HEK293 (cell line): Measurements from ENCODE around the gene TMEFF1.
"Not testable (repeated sequence)": the region's sequence is repeated elsewhere in the genome, so short reads cannot be mapped to it uniquely, and the experiment has no call there.

Experiments
- CTCF ChIA-PET: fragments of 350-600 bp; formaldehyde crosslinking; extraction: SDS; loops from one replicate; lab custom pipeline; 2021; ENCODE audit warnings: antibody characterized with exemption; lab: Yijun Ruan, JAX
- POLR2A ChIA-PET: fragments of 300-600 bp; formaldehyde crosslinking; extraction: SDS; loops from one replicate; lab custom pipeline; 2020; ENCODE audit warnings: antibody characterized with exemption, inconsistent platforms; lab: Yijun Ruan, JAX
- H3K27ac ChIP-seq: fragments of 200-500 bp; sonication (Bioruptor generic); 2 replicates; pipeline ENCODE4 v1.5.1; 2014; ENCODE audit warnings: low read depth, low read length, control low read depth, inconsistent platforms; ENCODE audit errors: extremely low read depth
- H3K36me3 ChIP-seq, 2 experiments: fragments of 200-500 bp in 1 of 2; sonication (Bioruptor generic) in 1 of 2; 1 replicate in 1 of 2; 2 replicates in 1 of 2; pipeline ENCODE4 v1.5.1; 2014 to 2017; ENCODE audit warnings: inconsistent platforms in 2 of 2, low read length in 2 of 2; ENCODE audit not compliant: control insufficient read depth in 2 of 2, insufficient read depth in 1 of 2
- H3K4me1 ChIP-seq: fragments of 200-500 bp; sonication (Bioruptor generic); 2 replicates; pipeline ENCODE4 v1.5.1; 2014; ENCODE audit warnings: mild to moderate bottlenecking, low read length, inconsistent platforms; ENCODE audit not compliant: control insufficient read depth, insufficient read depth
- H3K4me3 ChIP-seq: 2 replicates; pipeline ENCODE4 v1.5.1; 2011; ENCODE audit warnings: low read depth, mild to moderate bottlenecking, control low read depth, low read length, moderate library complexity
- H3K9me3 ChIP-seq: fragments of 200-500 bp; sonication (Bioruptor generic); 2 replicates; pipeline ENCODE4 v1.5.1; 2014; ENCODE audit warnings: low read depth, low read length, inconsistent platforms; ENCODE audit not compliant: control insufficient read depth, insufficient read depth
- BCL11A ChIP-seq: fragments of 450-650 bp; formaldehyde crosslinking; IDR thresholded peaks from 2 replicates; pipeline ENCODE4 v1.5.1; 2016; ENCODE audit warnings: low read depth, missing biosample characterization, missing genetic modification characterization
- IKZF3 ChIP-seq: fragments of 450-650 bp; IDR thresholded peaks from 2 replicates; pipeline ENCODE4 v1.5.0; 2018; ENCODE audit warnings: missing biosample characterization, mild to moderate bottlenecking, missing genetic modification characterization, moderate library complexity
- PRDM2 ChIP-seq: fragments of 450-650 bp; formaldehyde crosslinking; IDR thresholded peaks from 2 replicates; pipeline ENCODE4 v1.5.1; 2016; ENCODE audit warnings: missing biosample characterization, missing genetic modification characterization, borderline replicate concordance
- ZNF133 ChIP-seq: fragments of 450-650 bp; formaldehyde crosslinking; IDR thresholded peaks from 2 replicates; pipeline ENCODE4 v1.5.1; 2016; ENCODE audit warnings: missing biosample characterization, missing genetic modification characterization
- ZNF169 ChIP-seq: fragments of 450-650 bp; formaldehyde crosslinking; IDR thresholded peaks from 2 replicates; pipeline ENCODE4 v1.5.1; 2016; ENCODE audit warnings: missing biosample characterization, missing genetic modification characterization
- ZNF18 ChIP-seq: fragments of 450-650 bp; formaldehyde crosslinking; IDR thresholded peaks from 2 replicates; pipeline ENCODE4 v1.5.1; 2016; ENCODE audit warnings: missing biosample characterization, missing genetic modification characterization
- ZNF211 ChIP-seq: fragments of 450-650 bp; formaldehyde crosslinking; IDR thresholded peaks from 2 replicates; pipeline ENCODE4 v1.5.1; 2016; ENCODE audit warnings: low read depth, missing biosample characterization, missing genetic modification characterization
- ZNF23 ChIP-seq: fragments of 450-650 bp; formaldehyde crosslinking; IDR thresholded peaks from 2 replicates; pipeline ENCODE4 v1.5.1; 2016; ENCODE audit warnings: missing biosample characterization, missing genetic modification characterization, borderline replicate concordance
- ZNF24 ChIP-seq: fragments of 450-650 bp; formaldehyde crosslinking; IDR thresholded peaks from 2 replicates; pipeline ENCODE4 v1.5.1; 2016; ENCODE audit warnings: missing biosample characterization, missing genetic modification characterization
- ZNF26 ChIP-seq: fragments of 450-650 bp; formaldehyde crosslinking; IDR thresholded peaks from 2 replicates; pipeline ENCODE4 v1.5.1; 2016; ENCODE audit warnings: missing biosample characterization, missing genetic modification characterization
- ZNF362 ChIP-seq: fragments of 450-650 bp; formaldehyde crosslinking; IDR thresholded peaks from 2 replicates; pipeline ENCODE4 v1.5.1; 2016; ENCODE audit warnings: missing biosample characterization, missing genetic modification characterization
- ZNF473 ChIP-seq: fragments of 450-650 bp; formaldehyde crosslinking; IDR thresholded peaks from 2 replicates; pipeline ENCODE4 v1.5.1; 2017; ENCODE audit warnings: missing biosample characterization, missing genetic modification characterization
- ZNF510 ChIP-seq: fragments of 450-650 bp; formaldehyde crosslinking; IDR thresholded peaks from 2 replicates; pipeline ENCODE4 v1.5.1; 2018; ENCODE audit warnings: mild to moderate bottlenecking, missing genetic modification characterization, missing biosample characterization; ENCODE audit not compliant: insufficient replicate concordance
- ZNF654 ChIP-seq: fragments of 450-650 bp; formaldehyde crosslinking; IDR thresholded peaks from 2 replicates; pipeline ENCODE4 v1.5.1; 2016; ENCODE audit warnings: low read depth, missing biosample characterization, missing genetic modification characterization

Gene TMEFF1

GRCh38 chr9:100437860-100438805, 34.8 kb upstream of the TMEFF1 start:
- H3K4me3 ChIP-seq = no peak overlapping the region
- TF ChIP-seq ZNF26 (tag by site-specific recombination) (no peak), ZNF654 (tag by site-specific recombination) (peak; percentile 20), IKZF3 (tag by site-specific recombination) (0 out of 2 replicates have a peak, but pooled peaks have one; percentile 13), ZNF133 (no peak)
- peaks cover 0 to 6% of the 10 kb centered on the region in 2 experiments; a peak in 1 of 3 replicates for H3K36me3 ChIP-seq
- ChIA-PET CTCF (interaction anchor here (0.6 to 3.5 kb wide), 23 partner anchors 8 to 1205 kb away, joined by 3 to 26 read pairs (median 5); partner anchors contain the start of gene MSANTD3), POLR2A (interaction anchor here (1.1 to 1.2 kb wide), 2 partner anchors 9 to 11 kb away, joined by 3 read pairs; partner anchors contain the start of gene MSANTD3)
- no peaks in the 10 kb centered on the region for H3K9me3 ChIP-seq
- H3K4me1 ChIP-seq = no peaks in the 10 kb centered on the region
- no peak overlapping the region for H3K27ac ChIP-seq

- POLR2A ChIA-PET = interaction anchor here (0.6 kb wide), 1 partner anchor 28 kb away, joined by 3 read pairs; no protein-coding TSS in a partner anchor
- H3K4me1 ChIP-seq = no peaks in the 10 kb centered on the region
- CTCF ChIA-PET = interaction anchor here (0.6 to 1.7 kb wide), 5 partner anchors 10 to 344 kb away, joined by 3 to 14 read pairs (median 3); no protein-coding TSS in a partner anchor
- no peaks in the 10 kb centered on the region for H3K9me3 ChIP-seq
- H3K36me3 ChIP-seq = peaks cover 0 to 18% of the 10 kb centered on the region in 2 experiments; a peak in 1 of 3 replicates
- no peak for TF ChIP-seq ZNF211
- no peak for TF ChIP-seq ZNF510
- H3K27ac ChIP-seq = no peak overlapping the region
- no peak overlapping the region for H3K4me3 ChIP-seq
Measured at GRCh38 chr9:100440071-100440470, 32.9 kb upstream of the TMEFF1 start.

GRCh38 chr9:100440487-100440886, 32.5 kb upstream of the TMEFF1 start:
- not testable (repeated sequence) for H3K27ac ChIP-seq, H3K4me1 ChIP-seq, H3K9me3 ChIP-seq, H3K4me3 ChIP-seq
- H3K36me3 ChIP-seq = peaks cover 0 to 20% of the 10 kb centered on the region in 2 experiments; a peak in 1 of 3 replicates
- 0 out of 2 replicates have a peak, but pooled peaks have one; percentile 75 for TF ChIP-seq ZNF362 (tag by site-specific recombination)
- ChIA-PET POLR2A (interaction anchor here (0.6 kb wide), 1 partner anchor 28 kb away, joined by 3 read pairs; no protein-coding TSS in a partner anchor), CTCF (interaction anchor here (0.6 to 1.7 kb wide), 5 partner anchors 11 to 344 kb away, joined by 3 to 14 read pairs (median 3); no protein-coding TSS in a partner anchor)

GRCh38 chr9:100441911-100442361, 31.0 kb upstream of the TMEFF1 start:
- Histone ChIP-seq H3K36me3 (peaks cover 3 to 27% of the 10 kb centered on the region in 2 experiments; a peak in 1 of 3 replicates), H3K4me1 (no peaks in the 10 kb centered on the region), H3K4me3 (no peak overlapping the region), H3K9me3 (no peaks in the 10 kb centered on the region), H3K27ac (no peak overlapping the region)
- ChIA-PET CTCF (interaction anchor here (0.6 kb wide), 1 partner anchor 120 kb away, joined by 3 read pairs; no protein-coding TSS in a partner anchor), POLR2A (no interaction called here)
- TF ChIP-seq ZNF169 (tag by site-specific recombination) (no peak), ZNF473 (tag by site-specific recombination) (no peak), ZNF23 (tag by site-specific recombination) (no peak), ZNF24 (tag by site-specific recombination) (no peak), PRDM2 (tag by site-specific recombination) (no peak), BCL11A (tag by site-specific recombination) (no peak), ZNF18 (no peak), ZNF133 (no peak)
